CD4-positive, alpha-beta T cell (primary cell): ENCODE results near the gene BPIFB2. TPM values are rescaled to one million over a fixed set of nuclear protein-coding genes. Genes with fewer than 3 reads are reported as not detected.

Source experiments
- ATAC-seq: fragments of 200-7000 bp; cut with Tn5 transposase; one replicate; pipeline ENCODE4 v1.10.0; 2022; ENCODE audit warnings: mild to moderate bottlenecking; ENCODE audit not compliant: poor library complexity
- CTCF ChIA-PET: fragments of 350-600 bp; sonication (Branson Sonifier 250); formaldehyde crosslinking; loops from one replicate; lab custom pipeline; 2021; ENCODE audit warnings: antibody characterized with exemption, inconsistent platforms; lab: Charles Lee
- POLR2A ChIA-PET: fragments of 350-600 bp; sonication (Branson Sonifier 250); formaldehyde crosslinking; loops from one replicate; lab custom pipeline; 2021; ENCODE audit warnings: antibody characterized with exemption, inconsistent platforms; lab: Charles Lee
- DNase-seq, 14 experiments: peaks; one replicate each; pipeline ENCODE4 v3.0.0-alpha.2; 2013 to 2020; ENCODE audit warnings: mixed read lengths in 2 of 14
- H3K27ac ChIP-seq, 2 donors: one replicate each; pipeline versions ENCODE4 v1.5.1 to v1.7.0; 2013; ENCODE audit warnings: low read length in 2 of 2, low read depth in 1 of 2, mild to moderate bottlenecking in 1 of 2
- H3K27me3 ChIP-seq, 2 experiments: 1 replicate in 1 of 2; 2 replicates in 1 of 2; pipeline versions ENCODE4 v1.6.1 to v1.7.0; 2013; ENCODE audit warnings: low read length in 2 of 2, control low read depth in 1 of 2, mild to moderate bottlenecking in 1 of 2, moderate library complexity in 1 of 2; ENCODE audit not compliant: insufficient read depth in 2 of 2, control insufficient read depth in 1 of 2
- H3K36me3 ChIP-seq: one replicate; pipeline ENCODE4 v1.6.1; 2013; ENCODE audit warnings: low read length, control low read depth; ENCODE audit not compliant: insufficient read depth
- H3K4me1 ChIP-seq: one replicate; pipeline ENCODE4 v1.6.1; 2013; ENCODE audit warnings: low read length, control low read depth; ENCODE audit not compliant: insufficient read depth
- H3K4me3 ChIP-seq: one replicate; pipeline ENCODE4 v1.5.1; 2013; ENCODE audit warnings: mild to moderate bottlenecking, low read length, moderate library complexity
- H3K9me3 ChIP-seq, 2 experiments: 1 replicate in 1 of 2; 2 replicates in 1 of 2; pipeline versions ENCODE4 v1.6.1 to v1.7.0; 2013; ENCODE audit warnings: low read length in 2 of 2, mild to moderate bottlenecking in 2 of 2, control low read depth in 1 of 2, moderate library complexity in 1 of 2; ENCODE audit not compliant: control insufficient read depth in 1 of 2, insufficient read depth in 1 of 2
- H3K27ac Mint-ChIP-seq: one replicate; pipeline ENCODE4 v1.8.0; 2020; ENCODE audit warnings: mixed read lengths
- H3K27me3 Mint-ChIP-seq: one replicate; pipeline ENCODE4 v1.8.0; 2021; ENCODE audit warnings: mixed read lengths
- H3K36me3 Mint-ChIP-seq: one replicate; pipeline ENCODE4 v1.8.0; 2021; ENCODE audit warnings: low read depth, mixed read lengths
- H3K4me1 Mint-ChIP-seq: one replicate; pipeline ENCODE4 v1.8.0; 2021; ENCODE audit warnings: low read depth, mixed read lengths
- H3K4me3 Mint-ChIP-seq: one replicate; pipeline ENCODE4 v1.8.0; 2020; ENCODE audit warnings: mild to moderate bottlenecking, mixed read lengths
- H3K9me3 Mint-ChIP-seq: one replicate; pipeline ENCODE4 v1.8.0; 2020; ENCODE audit warnings: mixed read lengths
- intact Hi-C, 2 experiments: fragments of 100-400 bp; cut with DNase I in 1 of 2; cut with micrococcal nuclease in 1 of 2; formaldehyde crosslinking; loops; one replicate each; pipeline versions ENCODE4 v1.15.1 to v1.9.0; 2023 to 2025; cut with DNase I, micrococcal nuclease
- total RNA-seq, 174 experiments: library from RNA in 2 of 174; stranded (reverse) in 2 of 174; gene quantifications; one replicate each; pipeline ENCODE4 v1.2.3 and lab custom pipeline; 2021 to 2026
- TF ChIP-seq, protein P1 (sequence below): fragments of 200-600 bp; IDR thresholded peaks from one replicate; pipeline ENCODE4 v1.8.0; 2022; ENCODE audit warnings: antibody characterized with exemption, mild to moderate bottlenecking

Gene BPIFB2
- total RNA-seq, 2 experiments from 2014 or later = not detected

DNA sequence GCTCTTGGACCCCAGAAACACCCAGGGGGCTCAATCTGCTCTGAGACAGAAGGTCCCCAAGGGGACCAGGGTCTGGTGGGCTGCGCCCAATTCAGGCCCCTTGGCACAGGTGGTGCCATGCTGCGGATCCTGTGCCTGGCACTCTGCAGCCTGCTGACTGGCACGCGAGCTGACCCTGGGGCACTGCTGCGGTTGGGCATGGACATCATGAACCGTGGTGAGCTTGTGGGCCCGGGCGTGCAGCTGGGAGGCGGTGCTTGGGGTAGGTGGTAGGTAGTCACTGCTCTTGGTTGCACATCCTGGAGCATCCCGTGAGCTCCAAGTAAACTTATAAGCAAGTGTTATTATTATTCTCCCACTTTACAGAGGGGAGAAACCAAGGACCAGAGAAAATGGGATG is 24.0 kb downstream of the BPIFB2 start, which contains the start of gene BPIFB6:
BPIFB6 (plus strand) TSS at position 118 of the 400 bp plus-strand sequence; CDS start at position 118, 0 bp downstream.
- Histone ChIP-seq H3K27me3 (no peaks in the 10 kb centered on the region), H3K9me3 (peaks cover 6 to 10% of the 10 kb centered on the region in 2 experiments), H3K36me3 (no peaks in the 10 kb centered on the region), H3K4me1 (no peaks in the 10 kb centered on the region), H3K4me3 (no peak within 1 kb of the TSS), H3K27ac (no peak within 1 kb of the TSS)
- Mint-ChIP-seq H3K9me3 (no peaks in the 10 kb centered on the region), H3K4me3 (no peak within 1 kb of the TSS), H3K4me1 (no peaks in the 10 kb centered on the region), H3K36me3 (no peaks in the 10 kb centered on the region), H3K27ac (no peak within 1 kb of the TSS), H3K27me3 (no peaks in the 10 kb centered on the region)
- POLR2A ChIA-PET = no interaction called here
- ATAC-seq (no peak), DNase-seq (no peak)
- intact Hi-C loops = no loop called here
- CTCF ChIA-PET = interaction anchor here (0.7 kb wide), 1 partner anchor 9 kb away, joined by 3 read pairs; no protein-coding TSS in a partner anchor
- TF ChIP-seq, protein P1, sequence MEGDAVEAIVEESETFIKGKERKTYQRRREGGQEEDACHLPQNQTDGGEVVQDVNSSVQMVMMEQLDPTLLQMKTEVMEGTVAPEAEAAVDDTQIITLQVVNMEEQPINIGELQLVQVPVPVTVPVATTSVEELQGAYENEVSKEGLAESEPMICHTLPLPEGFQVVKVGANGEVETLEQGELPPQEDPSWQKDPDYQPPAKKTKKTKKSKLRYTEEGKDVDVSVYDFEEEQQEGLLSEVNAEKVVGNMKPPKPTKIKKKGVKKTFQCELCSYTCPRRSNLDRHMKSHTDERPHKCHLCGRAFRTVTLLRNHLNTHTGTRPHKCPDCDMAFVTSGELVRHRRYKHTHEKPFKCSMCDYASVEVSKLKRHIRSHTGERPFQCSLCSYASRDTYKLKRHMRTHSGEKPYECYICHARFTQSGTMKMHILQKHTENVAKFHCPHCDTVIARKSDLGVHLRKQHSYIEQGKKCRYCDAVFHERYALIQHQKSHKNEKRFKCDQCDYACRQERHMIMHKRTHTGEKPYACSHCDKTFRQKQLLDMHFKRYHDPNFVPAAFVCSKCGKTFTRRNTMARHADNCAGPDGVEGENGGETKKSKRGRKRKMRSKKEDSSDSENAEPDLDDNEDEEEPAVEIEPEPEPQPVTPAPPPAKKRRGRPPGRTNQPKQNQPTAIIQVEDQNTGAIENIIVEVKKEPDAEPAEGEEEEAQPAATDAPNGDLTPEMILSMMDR = no peak

GRCh38 chr20:33032555-33032954 is 25.1 kb downstream of the BPIFB2 start:
- POLR2A ChIA-PET = interaction anchor here (1.2 kb wide), 1 partner anchor 61 kb away, joined by 3 read pairs; no protein-coding TSS in a partner anchor
- no peaks in the 10 kb centered on the region for H3K36me3 Mint-ChIP-seq
- CTCF ChIA-PET = no interaction called here

DNA sequence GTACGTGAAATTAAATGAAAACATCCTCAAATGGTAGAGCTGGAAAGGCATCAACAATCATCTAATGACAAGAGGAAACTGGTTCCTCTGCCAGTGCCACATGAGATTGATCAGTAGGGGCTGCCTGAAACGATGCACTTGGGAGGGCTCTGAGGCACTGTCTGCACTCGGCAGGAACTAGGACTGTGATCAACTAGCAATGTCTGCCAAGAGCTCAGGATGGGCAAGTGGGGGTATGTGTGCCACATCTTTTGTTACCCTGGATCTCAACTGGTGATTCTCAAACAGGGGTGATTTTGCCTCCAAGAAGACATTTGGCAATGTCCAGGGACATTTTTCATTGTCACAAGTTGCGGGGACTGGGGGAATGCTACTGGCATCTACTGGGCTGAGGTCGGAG is 25.9 kb downstream of the BPIFB2 start:
- intact Hi-C loops = no loop called here
- TF ChIP-seq, protein P1 = no peak
- DNase-seq = no peak
- Mint-ChIP-seq H3K4me1 (no peaks in the 10 kb centered on the region), H3K9me3 (peaks cover 3% of the 10 kb centered on the region), H3K27ac (no peak overlapping the region), H3K27me3 (no peaks in the 10 kb centered on the region), H3K36me3 (no peaks in the 10 kb centered on the region), H3K4me3 (no peak overlapping the region)
- no peak overlapping the region for H3K27ac ChIP-seq
- ChIA-PET CTCF (no interaction called here), POLR2A (interaction anchor here (1.2 kb wide), 1 partner anchor 62 kb away, joined by 3 read pairs; no protein-coding TSS in a partner anchor)
- no peak overlapping the region for H3K4me3 ChIP-seq
- no peaks in the 10 kb centered on the region for H3K36me3 ChIP-seq
- H3K9me3 ChIP-seq = peaks cover 6 to 10% of the 10 kb centered on the region in 2 experiments
- no peaks in the 10 kb centered on the region for H3K27me3 ChIP-seq
- H3K4me1 ChIP-seq = no peaks in the 10 kb centered on the region
- ATAC-seq = no peak

More at GRCh38 chr20:33032555-33032954, 25.1 kb downstream of the BPIFB2 start:
- TF ChIP-seq, protein P1 = no peak
- Mint-ChIP-seq H3K4me3 (no peak overlapping the region), H3K9me3 (no peaks in the 10 kb centered on the region), H3K27me3 (no peaks in the 10 kb centered on the region), H3K27ac (no peak overlapping the region), H3K4me1 (no peaks in the 10 kb centered on the region)
- intact Hi-C loops = no loop called here
- Histone ChIP-seq H3K36me3 (no peaks in the 10 kb centered on the region), H3K4me1 (no peaks in the 10 kb centered on the region), H3K27ac (no peak overlapping the region), H3K4me3 (no peak overlapping the region), H3K9me3 (peaks cover 6 to 10% of the 10 kb centered on the region in 2 experiments), H3K27me3 (no peaks in the 10 kb centered on the region)
- DNase-seq (no peak), ATAC-seq (no peak)
